Measurements from ENCODE around the gene JAKMIP2. TPM values are rescaled to one million over a fixed set of nuclear protein-coding genes. Genes with fewer than 3 reads are reported as not detected.
"Not testable (repeated sequence)": the region's sequence is repeated elsewhere in the genome, so short reads cannot be mapped to it uniquely, and the experiment has no call there.

JAKMIP2 gene
- polyA plus RNA-seq, 1 donor from 2014 or later: 46.3 TPM

- H3K4me2 ChIP-seq (ENCODE audit: low read length); H3K9me2 ChIP-seq (ENCODE audit: insufficient read depth, low read length); H3K79me2 ChIP-seq (replicated peaks; ENCODE audit: insufficient read depth, low read length); H3K27me3 ChIP-seq (ENCODE audit: insufficient read depth, low read depth, low read length); H3K9ac ChIP-seq (ENCODE audit: low read length); H3K9me3 ChIP-seq (ENCODE audit: low read length); H2AFZ ChIP-seq (ENCODE audit: low read depth, low read length); H3F3A ChIP-seq (ENCODE audit: insufficient read depth, low read length, poor library complexity, severe bottlenecking); H3K27ac ChIP-seq (ENCODE audit: low read length); H3K4me3 ChIP-seq (ENCODE audit: low read length); H4K20me1 ChIP-seq (ENCODE audit: insufficient read depth): not testable (repeated sequence)
- peaks cover 24% of the 10 kb centered on the region for H3K36me3 ChIP-seq (ENCODE audit: insufficient read depth, low read length)
Measured at GRCh38 chr5:147635439-147635838, 147.1 kb downstream of the JAKMIP2 start.

DNA sequence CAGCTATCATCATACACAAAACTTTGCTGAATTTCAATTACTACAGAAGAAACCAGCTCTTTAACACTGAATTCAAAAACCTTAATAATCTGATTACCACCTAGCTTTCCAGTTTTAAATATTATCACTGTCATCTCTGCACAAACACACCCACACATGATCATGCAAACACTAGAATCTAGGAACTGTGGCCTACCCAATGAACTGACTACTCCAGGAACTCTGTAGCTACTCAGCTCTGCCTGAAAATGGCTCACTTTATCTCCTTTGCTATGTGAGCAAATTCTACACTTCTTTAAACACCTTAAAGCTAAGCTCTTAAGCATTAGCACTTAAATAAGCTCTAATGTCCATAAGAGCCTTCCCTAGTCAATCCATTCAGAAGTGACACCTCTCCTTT lies 149.4 kb downstream of the JAKMIP2 start:
- H3K9me2 ChIP-seq (ENCODE audit: insufficient read depth, low read length): no peaks in the 10 kb centered on the region
- H3K4me2 ChIP-seq (ENCODE audit: low read length): no peak overlapping the region
- H4K20me1 ChIP-seq (ENCODE audit: insufficient read depth): no peaks in the 10 kb centered on the region
- H3K36me3 ChIP-seq (ENCODE audit: insufficient read depth, low read length): peaks cover 21% of the 10 kb centered on the region
- no peaks in the 10 kb centered on the region for H3K9me3 ChIP-seq (ENCODE audit: low read length)
- TF ChIP-seq TAF1 (IDR thresholded peaks at IDR 0.05; ENCODE audit: low read depth) (no peak), RAD21 (conservative IDR thresholded peaks at IDR 0.05) (no peak), EZH2 (IDR thresholded peaks at IDR 0.05; ENCODE audit: borderline replicate concordance, insufficient read depth, low read length, poor library complexity, severe bottlenecking) (no peak)
- no peaks in the 10 kb centered on the region for H3K79me2 ChIP-seq (replicated peaks; ENCODE audit: insufficient read depth, low read length)
- H3K27ac ChIP-seq (ENCODE audit: low read length): no peak overlapping the region
- no peaks in the 10 kb centered on the region for H3K27me3 ChIP-seq (ENCODE audit: insufficient read depth, low read depth, low read length)
- H2AFZ ChIP-seq (ENCODE audit: low read depth, low read length): no peak overlapping the region
- H3K9ac ChIP-seq (ENCODE audit: low read length): no peak overlapping the region
- H3K4me3 ChIP-seq (ENCODE audit: low read length): no peak overlapping the region
- H3F3A ChIP-seq (ENCODE audit: insufficient read depth, low read length, poor library complexity, severe bottlenecking): no peaks in the 10 kb centered on the region

DNA sequence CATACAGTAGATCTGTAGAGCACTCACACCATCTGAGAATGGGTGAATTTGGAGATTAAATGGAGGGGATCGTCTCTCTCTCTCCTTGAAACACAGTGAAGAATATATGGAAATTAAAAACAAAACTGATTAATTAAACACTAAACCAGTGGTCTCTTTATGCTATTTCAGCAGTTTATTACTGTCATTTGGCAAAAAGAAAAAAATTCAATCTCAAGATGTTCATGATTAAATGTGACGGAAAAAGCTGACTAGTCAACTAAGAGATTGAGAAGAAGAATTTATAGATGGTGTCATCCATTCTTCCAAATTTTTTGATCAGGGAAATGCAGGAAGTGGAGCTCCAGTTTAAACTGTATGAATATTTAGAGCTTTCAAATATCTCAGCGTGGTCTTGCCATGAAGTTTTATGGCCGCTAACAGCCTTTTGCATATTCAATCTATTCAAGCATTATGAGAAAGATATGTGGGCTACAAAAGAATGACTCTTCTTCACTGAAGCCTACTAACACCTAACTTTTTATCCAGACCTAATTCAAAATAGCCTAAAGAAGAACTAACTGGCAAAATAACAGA lies 151.0 kb downstream of the JAKMIP2 start:
- Histone ChIP-seq H3K9ac (ENCODE audit: low read length) (no peak overlapping the region), H3K4me2 (ENCODE audit: low read length) (no peak overlapping the region), H3F3A (ENCODE audit: insufficient read depth, low read length, poor library complexity, severe bottlenecking) (no peaks in the 10 kb centered on the region), H3K36me3 (ENCODE audit: insufficient read depth, low read length) (peaks cover 17% of the 10 kb centered on the region), H3K9me3 (ENCODE audit: low read length) (no peaks in the 10 kb centered on the region), H3K27me3 (ENCODE audit: insufficient read depth, low read depth, low read length) (no peaks in the 10 kb centered on the region), H3K27ac (ENCODE audit: low read length) (no peak overlapping the region), H3K9me2 (ENCODE audit: insufficient read depth, low read length) (no peaks in the 10 kb centered on the region), H2AFZ (ENCODE audit: low read depth, low read length) (no peak overlapping the region), H4K20me1 (ENCODE audit: insufficient read depth) (no peaks in the 10 kb centered on the region), H3K79me2 (replicated peaks; ENCODE audit: insufficient read depth, low read length) (no peaks in the 10 kb centered on the region), H3K4me3 (ENCODE audit: low read length) (no peak overlapping the region)
- TF ChIP-seq MXI1 (conservative IDR thresholded peaks at IDR 0.05; ENCODE audit: poor library complexity, severe bottlenecking): no peak
- no peak for TF ChIP-seq POLR2AphosphoS5 (IDR thresholded peaks at IDR 0.05)
- no peak for TF ChIP-seq SMC3 (conservative IDR thresholded peaks at IDR 0.05; ENCODE audit: poor library complexity)
- TF ChIP-seq REST (IDR thresholded peaks at IDR 0.05; ENCODE audit: borderline replicate concordance): no peak
- TF ChIP-seq EP300 (conservative IDR thresholded peaks at IDR 0.05; ENCODE audit: poor library complexity, severe bottlenecking): no peak
- TF ChIP-seq RAD21 (conservative IDR thresholded peaks at IDR 0.05): no peak
- no peak for TF ChIP-seq CTCF (IDR thresholded peaks at IDR 0.05; ENCODE audit: poor library complexity, severe bottlenecking)
- no peak for TF ChIP-seq TAF1 (IDR thresholded peaks at IDR 0.05; ENCODE audit: low read depth)
